A549 (cell line): Measurements from ENCODE around the gene KLF16. TPM values are rescaled to one million over a fixed set of nuclear protein-coding genes. Genes with fewer than 3 reads are reported as not detected.

ENCODE experiments used
- ATAC-seq, 2 experiments: fragments of 200-7000 bp in 1 of 2; fragments of >200 bp in 1 of 2; cut with Nextera tagmentation in 1 of 2; cut with Tn5 transposase in 1 of 2; 3 replicates each; pipeline versions ENCODE4 v1.8.0 to v1.9.1; 2018 to 2020; ENCODE audit warnings: mild to moderate bottlenecking in 1 of 2, moderate library complexity in 1 of 2
- CTCF ChIA-PET: fragments of 300-600 bp; sonication (Branson Sonifier 250); formaldehyde crosslinking; extraction: SDS; loops from one replicate; lab custom pipeline; 2021; ENCODE audit warnings: antibody characterized with exemption, inconsistent platforms; lab: Yijun Ruan, JAX
- POLR2A ChIA-PET: fragments of 350-600 bp; formaldehyde crosslinking; extraction: SDS; loops from one replicate; lab custom pipeline; 2021; ENCODE audit warnings: antibody characterized with exemption, inconsistent platforms; lab: Yijun Ruan, JAX
- DNase-seq, 2 experiments: peaks; one replicate each; pipeline versions ENCODE4 v3.0.0 to v3.0.0-alpha.2; 2011 to 2016; ENCODE audit warnings: low read depth in 1 of 2, low spot score in 1 of 2
- FAIRE-seq: peaks from 2 replicates; lab custom pipeline; 2011; peaks lifted over from hg19 to GRCh38; lab: Jason Lieb, UNC
- H3K27ac ChIP-seq, 2 experiments: fragments of >200 bp; sonication (Bioruptor Twin); formaldehyde crosslinking; 3 replicates each; pipeline ENCODE4 v1.5.1; 2016 to 2017
- H3K4me1 ChIP-seq: fragments of >200 bp; sonication (Bioruptor Twin); formaldehyde crosslinking; 3 replicates; pipeline ENCODE4 v1.6.1; 2016
- H3K4me2 ChIP-seq: fragments of >200 bp; sonication (Bioruptor Twin); formaldehyde crosslinking; 3 replicates; pipeline ENCODE4 v1.6.1; 2016
- H3K4me3 ChIP-seq: fragments of >200 bp; sonication (Bioruptor Twin); formaldehyde crosslinking; 3 replicates; pipeline ENCODE4 v1.5.1; 2016
- H3K9me3 ChIP-seq: fragments of >200 bp; sonication (Bioruptor Twin); formaldehyde crosslinking; 3 replicates; pipeline ENCODE4 v1.6.1; 2016
- BHLHE40 ChIP-seq: IDR thresholded peaks from 2 replicates; pipeline ENCODE4 v1.6.1; 2012; ENCODE audit warnings: low read depth, low read length, inconsistent platforms
- CBX2 ChIP-seq: fragments of 200-600 bp; sonication (generic); IDR thresholded peaks from 2 replicates; pipeline ENCODE4 v1.6.1; 2016; ENCODE audit warnings: low read depth, mild to moderate bottlenecking, borderline replicate concordance
- CEBPB ChIP-seq, 2 experiments: fragments of >200 bp in 1 of 2; sonication (Bioruptor Twin) in 1 of 2; formaldehyde crosslinking in 1 of 2; IDR thresholded peaks; 2 replicates each; pipeline ENCODE4 v1.6.1; 2012 to 2016
- CTCF ChIP-seq: fragments of >200 bp; sonication (Bioruptor Twin); formaldehyde crosslinking; IDR thresholded peaks from 3 replicates; pipeline ENCODE4 v1.5.1; 2016
- EHF ChIP-seq: fragments of 250-450 bp; sonication (Bioruptor Pico); IDR thresholded peaks from 2 replicates; pipeline ENCODE4 v1.5.0; 2020; ENCODE audit warnings: mild to moderate bottlenecking
- EHMT2 ChIP-seq: fragments of 200-600 bp; sonication (generic); IDR thresholded peaks from 2 replicates; pipeline ENCODE4 v1.6.1; 2016; ENCODE audit warnings: antibody characterized with exemption, low read depth, mild to moderate bottlenecking, moderate library complexity
- GATA3 ChIP-seq: IDR thresholded peaks from 2 replicates; pipeline ENCODE4 v1.6.1; 2012; ENCODE audit warnings: borderline replicate concordance
- HES2 ChIP-seq: fragments of >200 bp; sonication (Bioruptor Twin); formaldehyde crosslinking; IDR thresholded peaks from 2 replicates; pipeline ENCODE4 v1.6.1; 2016
- HEYL ChIP-seq: fragments of 250-450 bp; sonication (Bioruptor Pico); IDR thresholded peaks from 2 replicates; pipeline ENCODE4 v1.8.0; 2021; ENCODE audit warnings: mild to moderate bottlenecking, moderate library complexity
- HOXA7 ChIP-seq: fragments of 250-450 bp; sonication (Bioruptor Pico); IDR thresholded peaks from 2 replicates; pipeline ENCODE4 v1.5.0; 2020; ENCODE audit warnings: mild to moderate bottlenecking, moderate library complexity
- HOXB5 ChIP-seq: fragments of 250-450 bp; sonication (Bioruptor Pico); IDR thresholded peaks from 2 replicates; pipeline ENCODE4 v1.5.0; 2020; ENCODE audit warnings: mild to moderate bottlenecking, moderate library complexity
- JUN ChIP-seq, 2 experiments: fragments of >200 bp; sonication (Bioruptor Twin); formaldehyde crosslinking; IDR thresholded peaks; 2 replicates in 1 of 2; 3 replicates in 1 of 2; pipeline ENCODE4 v1.6.1; 2016 to 2017
- MAX ChIP-seq: IDR thresholded peaks from 2 replicates; pipeline ENCODE4 v1.6.1; 2012
- MYC ChIP-seq: IDR thresholded peaks from 2 replicates; pipeline ENCODE4 v1.6.1; 2012; ENCODE audit warnings: mild to moderate bottlenecking, inconsistent platforms, low read length, improper control_type of control experiment, borderline replicate concordance
- NPAS2 ChIP-seq: fragments of 250-450 bp; sonication (Bioruptor Pico); IDR thresholded peaks from 2 replicates; pipeline ENCODE4 v1.8.0; 2022; ENCODE audit warnings: mild to moderate bottlenecking, moderate library complexity, borderline replicate concordance
- NR3C1 ChIP-seq: fragments of >200 bp; sonication (Bioruptor Twin); formaldehyde crosslinking; IDR thresholded peaks from 3 replicates; pipeline ENCODE4 v1.6.1; 2017
- RAD21 ChIP-seq, 2 experiments: fragments of >200 bp in 1 of 2; sonication (Bioruptor Twin) in 1 of 2; formaldehyde crosslinking in 1 of 2; IDR thresholded peaks in 1 of 2; conservative IDR thresholded peaks in 1 of 2; 2 replicates in 1 of 2; 3 replicates in 1 of 2; pipeline ENCODE4 v1.6.1; 2012 to 2018; ENCODE audit warnings: inconsistent platforms in 1 of 2
- RCOR1 ChIP-seq: fragments of 150-350 bp; IDR thresholded peaks from 2 replicates; pipeline ENCODE4 v1.6.1; 2014; ENCODE audit warnings: antibody characterized with exemption, low read length, low read depth
- SMC3 ChIP-seq: fragments of >200 bp; sonication (Bioruptor Twin); formaldehyde crosslinking; IDR thresholded peaks from 3 replicates; pipeline ENCODE4 v1.6.1; 2018; ENCODE audit warnings: inconsistent platforms
- USF2 ChIP-seq: fragments of 450-650 bp; IDR thresholded peaks from 2 replicates; pipeline ENCODE4 v1.6.1; 2014; ENCODE audit warnings: antibody characterized with exemption
- ZFP36 ChIP-seq: fragments of 450-650 bp; IDR thresholded peaks from 2 replicates; pipeline ENCODE4 v1.6.1; 2014; ENCODE audit warnings: borderline replicate concordance; ENCODE audit not compliant: partially characterized antibody
- ZNF302 ChIP-seq: fragments of 250-450 bp; sonication (Bioruptor Pico); IDR thresholded peaks from 2 replicates; pipeline ENCODE4 v1.9.0; 2021; ENCODE audit warnings: inconsistent platforms, mild to moderate bottlenecking, moderate library complexity
- WGBS: methylation state at CpG from one replicate; pipeline ENCODE4 v1.1.6; 2017; ENCODE audit errors: missing lambda C conversion rate; 5-methylcytosine and 5-hydroxymethylcytosine counted together
- polyA plus RNA-seq, 4 experiments: library from polyadenylated mRNA; depleted of rRNA in 3 of 4; stranded (reverse); fragments of >200 nt; fragmentation: RNase III in 1 of 4; extraction: RNeasy Plus Mini Kit Qiagen cat#74134 plus additional on column Dnase treatment in 1 of 4; gene quantifications; 2 replicates in 3 of 4; 3 replicates in 1 of 4; pipeline ENCODE4 v1.2.3, GENCODE V29; 2011 to 2017
- TF ChIP-seq, protein P1 (sequence below): fragments of 150-350 bp; IDR thresholded peaks from 2 replicates; pipeline ENCODE4 v1.6.1; 2014; ENCODE audit warnings: low read depth, mild to moderate bottlenecking, low read length
- TF ChIP-seq, protein P2 (sequence below): fragments of >200 bp; sonication (Bioruptor Twin); formaldehyde crosslinking; IDR thresholded peaks from 3 replicates; pipeline ENCODE4 v1.6.1; 2016

KLF16 gene
- polyA plus RNA-seq, 2 of the 4 experiments (the other 2 are of a cell fraction): 5.8 to 25.7 TPM

GRCh38 chr19:1853295-1854038, 9.9 kb downstream of the KLF16 start:
- ATAC-seq: peak; percentile 16 to 46; a peak in 5 of 6 replicates
- ChIA-PET CTCF (interaction anchor here (0.6 to 7.4 kb wide), 6 partner anchors 10 to 394 kb away, joined by 3 to 60 read pairs (median 5); no protein-coding TSS in a partner anchor), POLR2A (no interaction called here)
- DNase-seq: peak; percentile 65 to 89
- WGBS: 3% methylated on average over 15 of the region's 27 CpGs
- Histone ChIP-seq H3K4me3 (no peak overlapping the region), H3K4me1 (peaks cover 60% of the 10 kb centered on the region), H3K4me2 (peak overlapping the region; percentile 99), H3K27ac (peak overlapping the region; percentile 68 to 100), H3K9me3 (no peaks in the 10 kb centered on the region)
- no peak for FAIRE-seq
- TF ChIP-seq HOXB5 (CRISPR knock-in tag) (0 out of 2 replicates have a peak, but pooled peaks have one; percentile 42), USF2 (peak; percentile 89), ZNF302 (CRISPR knock-in tag) (no peak), RCOR1 (no peak), HEYL (CRISPR knock-in tag) (no peak), CBX2 (no peak), NPAS2 (no peak), SMC3 (no peak), MAX (peak; percentile 51; the same call in 1 of the 2 replicates), CTCF (peak; percentile 57)
- TF ChIP-seq, protein P1, sequence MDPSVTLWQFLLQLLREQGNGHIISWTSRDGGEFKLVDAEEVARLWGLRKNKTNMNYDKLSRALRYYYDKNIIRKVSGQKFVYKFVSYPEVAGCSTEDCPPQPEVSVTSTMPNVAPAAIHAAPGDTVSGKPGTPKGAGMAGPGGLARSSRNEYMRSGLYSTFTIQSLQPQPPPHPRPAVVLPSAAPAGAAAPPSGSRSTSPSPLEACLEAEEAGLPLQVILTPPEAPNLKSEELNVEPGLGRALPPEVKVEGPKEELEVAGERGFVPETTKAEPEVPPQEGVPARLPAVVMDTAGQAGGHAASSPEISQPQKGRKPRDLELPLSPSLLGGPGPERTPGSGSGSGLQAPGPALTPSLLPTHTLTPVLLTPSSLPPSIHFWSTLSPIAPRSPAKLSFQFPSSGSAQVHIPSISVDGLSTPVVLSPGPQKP: no peak

DNA sequence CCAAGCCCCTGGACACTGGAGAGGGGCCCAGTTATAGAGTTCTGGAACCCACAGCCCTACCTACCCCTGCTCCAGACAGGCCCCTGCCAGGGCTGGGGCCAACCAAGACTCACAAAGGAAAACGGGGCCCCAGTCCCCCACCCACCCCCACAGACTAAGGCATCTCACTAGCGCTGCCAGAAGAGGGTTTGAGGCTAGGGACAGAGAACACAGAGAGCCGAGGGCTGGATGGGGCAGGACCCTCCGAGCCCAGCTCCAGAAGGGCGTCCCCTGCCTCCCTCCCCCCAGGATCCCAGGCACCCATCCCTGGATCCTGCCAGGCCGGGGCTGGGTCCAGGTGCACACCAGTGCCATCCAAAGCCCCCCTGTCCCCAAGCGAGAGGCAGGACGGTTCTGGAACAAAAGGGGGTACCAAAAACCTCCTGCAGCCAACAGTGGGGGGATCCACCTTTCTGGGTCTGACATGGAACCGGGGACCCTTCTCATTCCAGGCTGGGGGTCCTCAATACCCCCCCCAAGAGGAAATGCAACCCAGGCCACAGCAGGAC, 10.7 kb downstream of the KLF16 start:
- ChIA-PET POLR2A (no interaction called here), CTCF (interaction anchor here (0.6 to 7.4 kb wide), 5 partner anchors 9 to 394 kb away, joined by 3 to 60 read pairs (median 5); no protein-coding TSS in a partner anchor)
- no peak for TF ChIP-seq HOXA7 (CRISPR knock-in tag)
- no peak for TF ChIP-seq EHF (CRISPR knock-in tag)
- TF ChIP-seq NR3C1: no peak
- TF ChIP-seq BHLHE40: no peak
- no peak for TF ChIP-seq CEBPB (IDR thresholded peaks at IDR 0.05)
- no peak for TF ChIP-seq MYC
- no peak for TF ChIP-seq JUN (IDR thresholded peaks at IDR 0.05)
- TF ChIP-seq ZFP36: no peak
- TF ChIP-seq, protein P2, sequence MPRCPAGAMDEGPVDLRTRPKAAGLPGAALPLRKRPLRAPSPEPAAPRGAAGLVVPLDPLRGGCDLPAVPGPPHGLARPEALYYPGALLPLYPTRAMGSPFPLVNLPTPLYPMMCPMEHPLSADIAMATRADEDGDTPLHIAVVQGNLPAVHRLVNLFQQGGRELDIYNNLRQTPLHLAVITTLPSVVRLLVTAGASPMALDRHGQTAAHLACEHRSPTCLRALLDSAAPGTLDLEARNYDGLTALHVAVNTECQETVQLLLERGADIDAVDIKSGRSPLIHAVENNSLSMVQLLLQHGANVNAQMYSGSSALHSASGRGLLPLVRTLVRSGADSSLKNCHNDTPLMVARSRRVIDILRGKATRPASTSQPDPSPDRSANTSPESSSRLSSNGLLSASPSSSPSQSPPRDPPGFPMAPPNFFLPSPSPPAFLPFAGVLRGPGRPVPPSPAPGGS: no peak
- TF ChIP-seq NPAS2: no peak
- no peak for TF ChIP-seq HES2
- TF ChIP-seq EHMT2: no peak
- TF ChIP-seq RAD21 (conservative IDR thresholded peaks at IDR 0.05 in 1 of 2, IDR thresholded peaks at IDR 0.05 in 1 of 2): no peak
- TF ChIP-seq GATA3: no peak
- no peak for TF ChIP-seq HEYL (CRISPR knock-in tag)
- H3K4me3 ChIP-seq: no peak overlapping the region
- H3K27ac ChIP-seq: peak overlapping the region in 1 of 2 experiments; percentile 100; a peak in 3 of 6 replicates
- 74% methylated on average over 8 of the region's 9 CpGs for WGBS
- H3K4me2 ChIP-seq: peak overlapping the region; percentile 99; the same call in 2 of the 3 replicates
- no peak for ATAC-seq
- no peak for DNase-seq
- no peak for FAIRE-seq
- peaks cover 52% of the 10 kb centered on the region for H3K4me1 ChIP-seq
- no peaks in the 10 kb centered on the region for H3K9me3 ChIP-seq
